Tibial nerve (tissue), 4 donors: ENCODE measurements around the gene GATA5.

Source experiments
- EP300 ChIP-seq, 2 donors: sonication (generic); formaldehyde crosslinking; IDR thresholded peaks; one replicate each; pipeline ENCODE4 v1.6.1; 2017; ENCODE audit warnings: antibody characterized with exemption in 2 of 2, mild to moderate bottlenecking in 1 of 2
- TF ChIP-seq, protein P1 (sequence below), 5 experiments: fragments of 200-600 bp in 3 of 5; fragments of 450-650 bp in 2 of 5; sonication (generic) in 3 of 5; IDR thresholded peaks; one replicate each; pipeline ENCODE4 v1.5.1; 2016 to 2019; ENCODE audit warnings: antibody characterized with exemption in 5 of 5, mild to moderate bottlenecking in 3 of 5, moderate library complexity in 2 of 5

DNA sequence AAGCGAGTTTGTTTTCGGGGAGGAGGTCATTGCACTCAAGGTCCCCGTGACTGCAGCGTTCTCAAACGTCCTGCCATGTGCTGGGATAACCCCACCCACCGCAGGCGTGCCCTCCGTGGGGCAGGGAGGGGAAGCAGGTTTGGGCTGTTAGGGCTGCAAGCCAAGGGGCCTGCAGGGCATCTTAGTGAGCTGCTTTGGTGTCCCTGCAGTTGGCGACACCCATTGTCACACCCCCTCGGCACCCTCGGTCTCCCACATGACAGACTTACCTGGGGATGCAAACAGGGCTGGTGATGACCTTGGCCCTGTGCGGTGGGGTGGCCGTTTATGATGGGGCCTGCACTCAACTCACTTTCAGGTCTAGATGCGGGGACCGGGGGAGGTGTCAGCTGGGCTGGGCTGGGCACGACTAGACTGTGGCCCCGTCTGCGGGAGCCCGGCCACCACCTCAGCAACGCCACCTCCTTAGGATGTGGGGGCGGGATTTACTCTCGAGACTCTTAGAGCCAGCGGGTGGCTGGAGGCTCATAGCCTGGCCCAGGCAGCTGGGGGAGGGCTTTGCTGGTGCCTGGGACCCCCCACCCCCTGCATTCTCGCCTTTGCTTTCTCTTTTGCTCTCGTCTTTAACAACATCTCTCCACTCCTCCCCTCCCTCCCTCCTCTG lies 6.5 kb upstream of the GATA5 start:
- TF ChIP-seq, protein P1, sequence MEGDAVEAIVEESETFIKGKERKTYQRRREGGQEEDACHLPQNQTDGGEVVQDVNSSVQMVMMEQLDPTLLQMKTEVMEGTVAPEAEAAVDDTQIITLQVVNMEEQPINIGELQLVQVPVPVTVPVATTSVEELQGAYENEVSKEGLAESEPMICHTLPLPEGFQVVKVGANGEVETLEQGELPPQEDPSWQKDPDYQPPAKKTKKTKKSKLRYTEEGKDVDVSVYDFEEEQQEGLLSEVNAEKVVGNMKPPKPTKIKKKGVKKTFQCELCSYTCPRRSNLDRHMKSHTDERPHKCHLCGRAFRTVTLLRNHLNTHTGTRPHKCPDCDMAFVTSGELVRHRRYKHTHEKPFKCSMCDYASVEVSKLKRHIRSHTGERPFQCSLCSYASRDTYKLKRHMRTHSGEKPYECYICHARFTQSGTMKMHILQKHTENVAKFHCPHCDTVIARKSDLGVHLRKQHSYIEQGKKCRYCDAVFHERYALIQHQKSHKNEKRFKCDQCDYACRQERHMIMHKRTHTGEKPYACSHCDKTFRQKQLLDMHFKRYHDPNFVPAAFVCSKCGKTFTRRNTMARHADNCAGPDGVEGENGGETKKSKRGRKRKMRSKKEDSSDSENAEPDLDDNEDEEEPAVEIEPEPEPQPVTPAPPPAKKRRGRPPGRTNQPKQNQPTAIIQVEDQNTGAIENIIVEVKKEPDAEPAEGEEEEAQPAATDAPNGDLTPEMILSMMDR (IDR thresholded peaks at IDR 0.05), result no peak
- TF ChIP-seq EP300 (IDR thresholded peaks at IDR 0.05), result no peak
